Parathyroid adenoma (tissue), 2 donors: ENCODE data around the gene MESD.

ENCODE experiments used
- H2AFZ ChIP-seq: fragments of 300-600 bp; sonication (generic); one replicate; pipeline ENCODE4 v1.7.0; 2017; ENCODE audit warnings: antibody characterized with exemption, mild to moderate bottlenecking
- H3K27ac ChIP-seq: fragments of 300-600 bp; sonication (generic); one replicate; pipeline ENCODE4 v1.7.0; 2017
- H3K27me3 ChIP-seq: fragments of 300-600 bp; sonication (generic); one replicate; pipeline ENCODE4 v1.7.0; 2017; ENCODE audit warnings: low read length; ENCODE audit not compliant: control insufficient read depth, insufficient read depth
- H3K36me3 ChIP-seq: fragments of 300-600 bp; sonication (generic); one replicate; pipeline ENCODE4 v1.7.0; 2017; ENCODE audit warnings: low read length; ENCODE audit not compliant: control insufficient read depth, insufficient read depth
- H3K4me1 ChIP-seq: fragments of 300-600 bp; sonication (generic); one replicate; pipeline ENCODE4 v1.7.0; 2017; ENCODE audit warnings: control low read depth
- H3K4me2 ChIP-seq: fragments of 300-600 bp; sonication (generic); one replicate; pipeline ENCODE4 v1.7.0; 2017; ENCODE audit warnings: low read length
- H3K4me3 ChIP-seq: fragments of 300-600 bp; sonication (generic); one replicate; pipeline ENCODE4 v1.7.0; 2017; ENCODE audit warnings: low read depth, low read length
- H3K79me2 ChIP-seq: fragments of 300-600 bp; sonication (generic); one replicate; pipeline ENCODE4 v1.7.0; 2017; ENCODE audit warnings: control low read depth
- H3K9ac ChIP-seq: fragments of 300-600 bp; sonication (generic); one replicate; pipeline ENCODE4 v1.7.0; 2017; ENCODE audit warnings: mild to moderate bottlenecking
- H3K9me3 ChIP-seq: fragments of 300-600 bp; sonication (generic); one replicate; pipeline ENCODE4 v1.7.0; 2017; ENCODE audit warnings: low read length; ENCODE audit not compliant: control insufficient read depth
- TF ChIP-seq, protein P1 (sequence below): fragments of 300-600 bp; sonication (generic); IDR thresholded peaks from one replicate; pipeline ENCODE4 v1.7.0; 2017; ENCODE audit warnings: antibody characterized with exemption, mild to moderate bottlenecking
- donor health status: primary hyperparathyroidism.

The MESD gene

DNA sequence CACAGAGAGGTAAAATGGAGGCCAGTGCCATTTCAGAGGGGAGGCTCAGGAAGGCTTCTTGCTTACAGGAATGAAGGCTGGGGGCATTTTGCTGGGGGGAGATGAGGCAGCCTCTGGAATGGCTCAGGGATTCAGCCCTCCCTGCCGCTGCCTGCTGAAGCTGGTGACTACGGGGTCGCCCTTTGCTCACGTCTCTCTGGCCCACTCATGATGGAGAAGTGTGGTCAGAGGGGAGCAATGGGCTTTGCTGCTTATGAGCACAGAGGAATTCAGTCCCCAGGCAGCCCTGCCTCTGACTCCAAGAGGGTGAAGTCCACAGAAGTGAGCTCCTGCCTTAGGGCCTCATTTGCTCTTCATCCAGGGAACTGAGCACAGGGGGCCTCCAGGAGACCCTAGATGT is 39.9 kb downstream of the MESD start:
- Histone ChIP-seq H3K79me2 (no peaks in the 10 kb centered on the region), H3K4me3 (no peak overlapping the region), H3K27ac (no peak overlapping the region), H3K9me3 (no peaks in the 10 kb centered on the region), H3K4me1 (no peaks in the 10 kb centered on the region), H3K27me3 (no peaks in the 10 kb centered on the region), H3K9ac (no peak overlapping the region), H3K36me3 (no peaks in the 10 kb centered on the region), H3K4me2 (no peak overlapping the region), H2AFZ (no peak overlapping the region)
- TF ChIP-seq, protein P1, sequence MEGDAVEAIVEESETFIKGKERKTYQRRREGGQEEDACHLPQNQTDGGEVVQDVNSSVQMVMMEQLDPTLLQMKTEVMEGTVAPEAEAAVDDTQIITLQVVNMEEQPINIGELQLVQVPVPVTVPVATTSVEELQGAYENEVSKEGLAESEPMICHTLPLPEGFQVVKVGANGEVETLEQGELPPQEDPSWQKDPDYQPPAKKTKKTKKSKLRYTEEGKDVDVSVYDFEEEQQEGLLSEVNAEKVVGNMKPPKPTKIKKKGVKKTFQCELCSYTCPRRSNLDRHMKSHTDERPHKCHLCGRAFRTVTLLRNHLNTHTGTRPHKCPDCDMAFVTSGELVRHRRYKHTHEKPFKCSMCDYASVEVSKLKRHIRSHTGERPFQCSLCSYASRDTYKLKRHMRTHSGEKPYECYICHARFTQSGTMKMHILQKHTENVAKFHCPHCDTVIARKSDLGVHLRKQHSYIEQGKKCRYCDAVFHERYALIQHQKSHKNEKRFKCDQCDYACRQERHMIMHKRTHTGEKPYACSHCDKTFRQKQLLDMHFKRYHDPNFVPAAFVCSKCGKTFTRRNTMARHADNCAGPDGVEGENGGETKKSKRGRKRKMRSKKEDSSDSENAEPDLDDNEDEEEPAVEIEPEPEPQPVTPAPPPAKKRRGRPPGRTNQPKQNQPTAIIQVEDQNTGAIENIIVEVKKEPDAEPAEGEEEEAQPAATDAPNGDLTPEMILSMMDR = no peak

DNA sequence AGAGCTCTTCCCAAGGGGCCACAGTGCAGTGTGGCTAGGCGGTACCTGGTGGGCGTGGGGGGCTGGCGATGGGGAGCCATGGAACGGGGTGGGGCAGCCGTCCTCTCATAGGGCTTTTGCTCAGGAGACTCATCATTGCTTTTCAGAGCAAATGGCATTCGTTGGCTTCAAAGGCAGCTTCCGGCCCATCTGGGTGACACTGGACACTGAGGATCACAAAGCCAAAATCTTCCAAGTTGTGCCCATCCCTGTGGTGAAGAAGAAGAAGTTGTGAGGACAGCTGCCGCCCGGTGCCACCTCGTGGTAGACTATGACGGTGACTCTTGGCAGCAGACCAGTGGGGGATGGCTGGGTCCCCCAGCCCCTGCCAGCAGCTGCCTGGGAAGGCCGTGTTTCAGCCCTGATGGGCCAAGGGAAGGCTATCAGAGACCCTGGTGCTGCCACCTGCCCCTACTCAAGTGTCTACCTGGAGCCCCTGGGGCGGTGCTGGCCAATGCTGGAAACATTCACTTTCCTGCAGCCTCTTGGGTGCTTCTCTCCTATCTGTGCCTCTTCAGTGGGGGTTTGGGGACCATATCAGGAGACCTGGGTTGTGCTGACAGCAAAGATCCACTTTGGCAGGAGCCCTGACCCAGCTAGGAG is 40.8 kb downstream of the MESD start:
- Histone ChIP-seq H3K4me2 (no peak overlapping the region), H3K4me1 (no peaks in the 10 kb centered on the region), H3K27ac (no peak overlapping the region), H3K4me3 (no peak overlapping the region), H3K9ac (no peak overlapping the region), H3K9me3 (no peaks in the 10 kb centered on the region), H3K79me2 (no peaks in the 10 kb centered on the region), H2AFZ (no peak overlapping the region), H3K36me3 (no peaks in the 10 kb centered on the region), H3K27me3 (no peaks in the 10 kb centered on the region)
- TF ChIP-seq, protein P1 = no peak

DNA sequence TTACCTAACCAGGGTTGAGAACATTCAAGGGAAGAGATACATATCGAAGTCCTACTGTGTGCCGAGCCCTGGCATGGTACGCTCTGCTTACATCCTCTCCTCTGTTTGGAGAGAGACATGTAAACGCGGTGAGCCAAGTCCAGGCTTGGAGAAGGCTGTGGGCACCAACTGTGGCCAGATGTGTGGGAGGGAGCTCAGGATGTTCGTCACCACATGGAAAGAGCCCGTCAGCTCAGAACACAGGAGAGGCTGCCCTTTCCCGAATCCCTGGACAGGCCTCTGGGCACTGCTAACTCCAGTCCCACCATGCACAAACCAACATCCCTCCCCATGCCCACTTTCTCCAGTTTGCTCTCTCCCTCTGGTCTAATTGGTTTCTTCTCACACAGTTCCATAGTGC is 43.0 kb downstream of the MESD start:
- no peak overlapping the region for H3K4me3 ChIP-seq
- H3K27ac ChIP-seq = no peak overlapping the region
- H3K36me3 ChIP-seq = no peaks in the 10 kb centered on the region
- H3K4me2 ChIP-seq = no peak overlapping the region
- H3K79me2 ChIP-seq = no peaks in the 10 kb centered on the region
- H2AFZ ChIP-seq = no peak overlapping the region
- no peaks in the 10 kb centered on the region for H3K27me3 ChIP-seq
- no peak overlapping the region for H3K9ac ChIP-seq
- H3K4me1 ChIP-seq = peaks cover 2% of the 10 kb centered on the region
- TF ChIP-seq, protein P1 = no peak
- H3K9me3 ChIP-seq = no peaks in the 10 kb centered on the region

DNA sequence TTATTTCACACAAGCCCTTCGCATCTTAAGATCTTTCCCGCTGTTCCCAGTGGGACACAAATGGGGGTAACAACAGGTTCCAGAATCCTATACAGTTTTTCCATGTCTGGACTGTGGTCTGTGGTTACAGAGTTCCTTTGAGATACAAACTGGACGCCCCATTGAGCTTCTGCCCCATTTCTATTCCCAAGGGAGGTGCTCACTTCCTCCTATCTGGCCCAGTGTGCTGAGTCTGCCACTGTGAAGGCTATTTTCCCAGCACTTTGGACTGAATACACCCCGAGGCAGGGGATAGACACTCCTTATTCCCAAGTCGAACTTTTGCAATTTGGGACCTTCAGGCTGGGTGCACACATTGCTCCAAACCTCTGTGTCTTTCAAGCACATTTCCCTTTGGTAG is 44.0 kb downstream of the MESD start:
- Histone ChIP-seq H3K4me3 (no peak overlapping the region), H3K9me3 (no peaks in the 10 kb centered on the region), H3K9ac (no peak overlapping the region), H3K79me2 (no peaks in the 10 kb centered on the region), H3K27ac (no peak overlapping the region), H3K36me3 (no peaks in the 10 kb centered on the region), H3K4me2 (no peak overlapping the region), H2AFZ (no peak overlapping the region), H3K27me3 (no peaks in the 10 kb centered on the region), H3K4me1 (peaks cover 2% of the 10 kb centered on the region)
- TF ChIP-seq, protein P1 = no peak

DNA sequence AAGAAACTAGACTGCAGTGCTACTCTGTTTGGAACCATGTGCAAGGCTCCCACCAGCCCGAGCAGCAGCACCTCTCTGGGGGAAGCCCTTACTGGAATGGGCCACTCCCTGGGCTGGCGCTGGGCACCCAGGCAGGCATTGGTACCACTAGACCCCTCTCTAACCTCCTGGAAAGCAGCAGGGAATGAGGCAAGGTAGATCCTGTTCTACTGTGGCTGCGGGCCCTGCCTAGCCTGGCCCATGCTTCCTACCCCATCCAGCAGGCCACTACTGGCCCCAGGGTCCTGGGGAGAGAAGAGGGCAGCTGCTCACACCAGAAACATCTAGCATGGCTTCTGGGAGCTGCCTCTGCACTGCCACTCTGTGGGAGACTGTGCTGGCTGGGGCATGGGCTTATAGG is 44.8 kb downstream of the MESD start:
- TF ChIP-seq, protein P1 = no peak
- Histone ChIP-seq H3K4me2 (no peak overlapping the region), H3K9me3 (no peaks in the 10 kb centered on the region), H3K27me3 (no peaks in the 10 kb centered on the region), H3K9ac (no peak overlapping the region), H3K27ac (no peak overlapping the region), H3K36me3 (no peaks in the 10 kb centered on the region), H2AFZ (no peak overlapping the region), H3K79me2 (no peaks in the 10 kb centered on the region), H3K4me3 (no peak overlapping the region), H3K4me1 (peaks cover 2% of the 10 kb centered on the region)
